Gastroesophageal sphincter (tissue), 4 donors: ENCODE results near the gene GLRA1. TPM values are rescaled to one million over a fixed set of nuclear protein-coding genes. Genes with fewer than 3 reads are reported as not detected.

Experiments used
- ATAC-seq: fragments of 150-250 bp; one replicate; pipeline ENCODE4 v1.9.1; 2016; ENCODE audit warnings: mild to moderate bottlenecking, moderate library complexity
- H3K27ac ChIP-seq, 4 donors: fragments of 200-600 bp; sonication (generic) in 3 of 4; 1 replicate in 3 of 4; 2 replicates in 1 of 4; pipeline ENCODE4 v1.5.1; 2016 to 2019
- H3K27me3 ChIP-seq: fragments of 200-600 bp; sonication (generic); one replicate; pipeline ENCODE4 v1.5.1; 2019
- H3K36me3 ChIP-seq, 2 donors: fragments of 200-600 bp; sonication (generic); one replicate each; pipeline ENCODE4 v1.5.1; 2019; ENCODE audit warnings: control low read depth in 1 of 2
- H3K4me1 ChIP-seq, 3 donors: fragments of 200-600 bp; sonication (generic); 1 replicate in 2 of 3; 2 replicates in 1 of 3; pipeline ENCODE4 v1.5.1; 2016 to 2019; ENCODE audit warnings: control low read depth in 2 of 3
- H3K4me3 ChIP-seq, 2 donors: fragments of 200-600 bp; sonication (generic); one replicate each; pipeline ENCODE4 v1.5.1; 2019; ENCODE audit warnings: mild to moderate bottlenecking in 1 of 2, moderate library complexity in 1 of 2
- H3K9me3 ChIP-seq, 3 donors: fragments of 200-600 bp; sonication (generic); one replicate each; pipeline ENCODE4 v1.5.1; 2017 to 2019; ENCODE audit warnings: control low read depth in 2 of 3
- EP300 ChIP-seq: sonication (generic); formaldehyde crosslinking; IDR thresholded peaks from one replicate; pipeline ENCODE4 v1.6.1; 2017; ENCODE audit warnings: antibody characterized with exemption, mild to moderate bottlenecking
- POLR2A ChIP-seq, 2 donors: fragments of 450-650 bp; IDR thresholded peaks; one replicate each; pipeline ENCODE4 v1.6.1; 2017; ENCODE audit warnings: antibody characterized with exemption in 2 of 2, mild to moderate bottlenecking in 2 of 2, moderate library complexity in 1 of 2
- POLR2AphosphoS5 ChIP-seq: sonication (generic); formaldehyde crosslinking; IDR thresholded peaks from one replicate; pipeline ENCODE4 v1.6.1; 2017; ENCODE audit warnings: antibody characterized with exemption
- WGBS, 2 donors: methylation state at CpG; one replicate each; pipeline ENCODE4 v1.1.5; 2018; ENCODE audit warnings: low coverage in 1 of 2; 5-methylcytosine and 5-hydroxymethylcytosine counted together
- total RNA-seq, 4 donors: library from RNA; depleted of rRNA; stranded (reverse); fragments of >200 nt; gene quantifications; one replicate each; pipeline ENCODE4 v1.1.0, GENCODE V29; 2016
- TF ChIP-seq, protein P1 (sequence below), 4 experiments: fragments of 200-600 bp in 2 of 4; fragments of 450-650 bp in 2 of 4; sonication (generic) in 1 of 4; IDR thresholded peaks; one replicate each; pipeline ENCODE4 v1.5.1; 2017 to 2019; ENCODE audit warnings: antibody characterized with exemption in 4 of 4, mild to moderate bottlenecking in 2 of 4, moderate library complexity in 2 of 4

The GLRA1 gene
- total RNA-seq, 4 donors from 2014 or later: not detected

DNA sequence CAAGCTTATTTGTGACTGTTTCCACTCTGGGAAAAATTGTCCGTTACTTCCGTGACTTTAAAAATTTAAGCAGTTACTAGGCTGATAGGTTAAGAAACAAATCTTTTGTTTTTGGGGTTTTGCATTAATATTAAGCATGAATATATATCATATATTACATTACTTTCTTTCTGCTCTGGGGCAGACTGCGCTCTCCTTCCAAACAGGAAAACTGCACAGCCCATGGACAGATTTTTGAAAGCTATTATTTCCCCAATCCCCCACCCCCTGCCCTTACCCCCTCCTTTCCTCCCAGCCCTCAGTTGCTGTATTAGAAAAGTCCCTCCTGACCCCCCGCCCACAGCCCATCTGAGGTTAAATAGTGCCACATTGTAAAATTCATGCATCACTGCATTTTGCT, 102.5 kb downstream of the GLRA1 start:
- Histone ChIP-seq H3K27ac (no peak overlapping the region), H3K4me1 (peaks cover 0 to 6% (median 0%) of the 10 kb centered on the region in 3 donors), H3K9me3 (no peaks in the 10 kb centered on the region), H3K4me3 (no peak overlapping the region), H3K36me3 (peaks cover 0 to 3% of the 10 kb centered on the region in 2 donors), H3K27me3 (no peaks in the 10 kb centered on the region)
- ATAC-seq: no peak
- TF ChIP-seq POLR2AphosphoS5 (no peak), POLR2A (IDR thresholded peaks at IDR 0.05) (no peak), EP300 (no peak)
- TF ChIP-seq, protein P1, sequence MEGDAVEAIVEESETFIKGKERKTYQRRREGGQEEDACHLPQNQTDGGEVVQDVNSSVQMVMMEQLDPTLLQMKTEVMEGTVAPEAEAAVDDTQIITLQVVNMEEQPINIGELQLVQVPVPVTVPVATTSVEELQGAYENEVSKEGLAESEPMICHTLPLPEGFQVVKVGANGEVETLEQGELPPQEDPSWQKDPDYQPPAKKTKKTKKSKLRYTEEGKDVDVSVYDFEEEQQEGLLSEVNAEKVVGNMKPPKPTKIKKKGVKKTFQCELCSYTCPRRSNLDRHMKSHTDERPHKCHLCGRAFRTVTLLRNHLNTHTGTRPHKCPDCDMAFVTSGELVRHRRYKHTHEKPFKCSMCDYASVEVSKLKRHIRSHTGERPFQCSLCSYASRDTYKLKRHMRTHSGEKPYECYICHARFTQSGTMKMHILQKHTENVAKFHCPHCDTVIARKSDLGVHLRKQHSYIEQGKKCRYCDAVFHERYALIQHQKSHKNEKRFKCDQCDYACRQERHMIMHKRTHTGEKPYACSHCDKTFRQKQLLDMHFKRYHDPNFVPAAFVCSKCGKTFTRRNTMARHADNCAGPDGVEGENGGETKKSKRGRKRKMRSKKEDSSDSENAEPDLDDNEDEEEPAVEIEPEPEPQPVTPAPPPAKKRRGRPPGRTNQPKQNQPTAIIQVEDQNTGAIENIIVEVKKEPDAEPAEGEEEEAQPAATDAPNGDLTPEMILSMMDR (IDR thresholded peaks at IDR 0.05): no peak
- WGBS, 2 donors: 96 to 97% methylated on average over 4 of the region's 4 CpGs

DNA sequence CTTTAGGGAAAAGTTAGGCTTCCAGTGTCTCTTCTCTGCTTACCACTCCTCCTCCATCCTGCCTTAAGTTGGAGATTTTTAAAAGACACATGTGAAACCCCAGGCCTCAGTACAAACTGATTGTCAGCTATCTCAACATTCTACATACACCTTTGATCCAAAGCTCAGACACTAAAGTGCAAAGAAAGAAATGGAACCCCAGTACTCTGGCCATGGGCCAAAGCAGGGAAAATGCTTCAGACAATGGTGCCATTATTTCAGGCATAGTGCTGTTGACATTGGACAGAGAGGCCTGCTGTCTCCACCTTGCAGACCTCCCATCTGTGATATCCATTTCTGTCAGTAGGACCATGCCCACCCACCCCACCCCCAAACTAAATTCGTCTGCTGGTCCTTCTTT, 103.7 kb downstream of the GLRA1 start:
- H3K36me3 ChIP-seq: peaks cover 0 to 12% of the 10 kb centered on the region in 2 donors
- TF ChIP-seq, protein P1 (IDR thresholded peaks at IDR 0.05): no peak
- TF ChIP-seq EP300: no peak
- TF ChIP-seq POLR2AphosphoS5: no peak
- no peak for TF ChIP-seq POLR2A (IDR thresholded peaks at IDR 0.05)
- peaks cover 0 to 6% (median 0%) of the 10 kb centered on the region in 3 donors for H3K4me1 ChIP-seq
- H3K9me3 ChIP-seq: no peaks in the 10 kb centered on the region
- no peak for ATAC-seq
- H3K4me3 ChIP-seq: no peak overlapping the region
- H3K27me3 ChIP-seq: no peaks in the 10 kb centered on the region
- H3K27ac ChIP-seq: no peak overlapping the region
- WGBS, 2 donors: 67% methylated on average over 1 of the region's 1 CpG; no CpG with 5 or more reads in 1 of the 2 donors

DNA sequence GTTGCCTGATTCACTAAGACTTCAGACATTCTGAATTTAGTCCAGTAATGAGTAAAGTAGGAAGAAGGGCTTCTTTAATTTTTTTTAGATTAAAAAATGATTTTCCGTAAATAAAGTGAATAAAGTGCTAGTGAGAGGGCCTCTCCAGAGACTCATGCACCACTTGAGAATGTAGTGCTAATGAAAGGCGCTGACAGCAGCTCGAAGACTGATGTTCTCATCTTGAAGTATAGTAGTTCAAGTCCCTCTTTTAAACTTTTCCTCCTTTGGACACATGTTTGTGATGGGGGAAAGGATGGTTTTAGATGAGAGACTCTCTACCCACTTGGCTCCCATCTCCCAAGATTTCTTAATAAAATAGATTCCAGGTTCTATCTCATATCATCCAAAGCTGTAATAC, 104.4 kb downstream of the GLRA1 start:
- peaks cover 0 to 2% (median 0%) of the 10 kb centered on the region in 3 donors for H3K4me1 ChIP-seq
- no peak for TF ChIP-seq POLR2A (IDR thresholded peaks at IDR 0.05)
- TF ChIP-seq, protein P1 (IDR thresholded peaks at IDR 0.05): no peak
- TF ChIP-seq EP300: no peak
- TF ChIP-seq POLR2AphosphoS5: no peak
- no peak overlapping the region for H3K4me3 ChIP-seq
- no peaks in the 10 kb centered on the region for H3K9me3 ChIP-seq
- WGBS, 2 donors: 65 to 85% methylated on average over 3 of the region's 3 CpGs
- H3K27ac ChIP-seq: no peak overlapping the region
- peaks cover 0 to 12% of the 10 kb centered on the region in 2 donors for H3K36me3 ChIP-seq
- no peak for ATAC-seq
- H3K27me3 ChIP-seq: no peaks in the 10 kb centered on the region

DNA sequence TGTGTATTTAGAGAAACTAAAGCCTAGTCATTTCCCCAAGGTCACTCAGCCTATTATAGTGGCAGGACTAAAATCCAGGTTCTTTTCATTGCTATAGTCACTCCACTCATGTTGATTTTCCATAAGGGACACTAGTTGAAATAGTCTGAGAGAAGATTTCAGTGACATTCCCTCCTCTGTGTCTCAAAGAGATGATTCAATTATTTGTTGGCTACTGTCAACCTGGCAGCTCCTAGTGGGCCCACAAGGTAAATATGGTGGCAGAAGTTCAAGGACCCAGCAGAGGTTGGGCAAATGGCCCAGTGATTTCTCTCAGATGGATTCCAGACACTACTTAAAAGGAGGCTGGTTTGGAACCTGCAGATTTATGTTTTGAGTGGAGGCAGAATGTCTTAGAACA, 104.8 kb downstream of the GLRA1 start:
- no peak overlapping the region for H3K27ac ChIP-seq
- H3K4me1 ChIP-seq: no peaks in the 10 kb centered on the region
- ATAC-seq: no peak
- no peak overlapping the region for H3K4me3 ChIP-seq
- H3K27me3 ChIP-seq: no peaks in the 10 kb centered on the region
- no peaks in the 10 kb centered on the region for H3K9me3 ChIP-seq
- H3K36me3 ChIP-seq: peaks cover 0 to 14% of the 10 kb centered on the region in 2 donors
- TF ChIP-seq, protein P1 (IDR thresholded peaks at IDR 0.05): no peak
- TF ChIP-seq POLR2AphosphoS5 (no peak), EP300 (no peak), POLR2A (IDR thresholded peaks at IDR 0.05) (no peak)

DNA sequence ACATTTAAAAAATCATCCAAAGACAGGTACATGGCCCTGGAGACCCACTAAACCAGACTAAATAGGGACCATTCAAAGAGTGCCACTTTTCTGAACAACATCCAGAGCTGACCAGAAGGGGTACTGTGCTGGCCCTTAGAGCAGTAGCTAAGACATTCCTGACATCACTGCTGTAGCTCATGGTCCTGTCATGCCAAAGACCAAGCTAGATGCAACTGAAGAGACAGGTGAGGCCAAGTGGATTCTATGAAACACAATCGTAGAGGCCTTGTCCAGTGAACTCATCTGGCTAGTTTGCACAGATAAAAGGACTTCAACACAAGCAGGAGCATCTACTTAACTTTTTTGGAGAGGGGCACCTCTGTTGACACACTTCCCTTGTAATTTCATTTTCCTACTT, 109.6 kb downstream of the GLRA1 start:
- Histone ChIP-seq H3K27me3 (no peaks in the 10 kb centered on the region), H3K4me3 (no peak overlapping the region)

More for the DNA sequence above, 109.6 kb downstream of the GLRA1 start:
- TF ChIP-seq EP300: no peak
- TF ChIP-seq, protein P1 (IDR thresholded peaks at IDR 0.05): no peak
- no peak for TF ChIP-seq POLR2AphosphoS5
- TF ChIP-seq POLR2A (IDR thresholded peaks at IDR 0.05): no peak
- ATAC-seq: no peak
- Histone ChIP-seq H3K36me3 (peaks cover 0 to 37% of the 10 kb centered on the region in 2 donors), H3K27ac (no peak overlapping the region), H3K4me1 (peaks cover 0 to 19% (median 0%) of the 10 kb centered on the region in 3 donors), H3K9me3 (no peaks in the 10 kb centered on the region)
- 73 to 80% methylated on average over 1 of the region's 1 CpG for WGBS, 2 donors
